ENCODE measurements around the gene ABCC8. TPM values are rescaled to one million over a fixed set of nuclear protein-coding genes. Genes with fewer than 3 reads are reported as not detected.

The ABCC8 gene
- total and polyA plus RNA-seq, 4 donors, result 5.5 to 33.2 (median 18.3) TPM

DNA sequence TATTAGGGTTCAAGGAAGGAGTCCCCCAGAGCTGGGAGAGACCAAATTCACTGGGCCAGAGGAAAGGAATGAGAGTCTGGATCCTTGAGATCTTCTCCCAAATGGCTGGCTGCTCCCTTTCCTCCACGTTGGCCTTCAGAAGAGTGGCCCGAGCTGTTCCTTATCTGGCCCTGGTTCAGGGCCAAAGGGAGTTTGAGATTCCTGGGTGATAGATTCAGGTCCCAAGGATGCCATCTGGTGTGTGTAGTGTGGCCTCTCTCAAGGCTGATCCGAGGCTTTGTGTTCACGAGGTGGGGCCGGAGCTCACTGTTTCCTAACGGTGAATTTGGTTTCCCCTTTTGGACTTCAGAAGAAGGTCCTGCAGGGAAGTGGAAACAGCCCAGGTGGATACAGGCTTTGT is 17.4 kb upstream of the ABCC8 start:
- H3K27ac ChIP-seq (ENCODE audit: low read depth, low read length), result no peak overlapping the region
- no peaks in the 10 kb centered on the region for H3K36me3 ChIP-seq (ENCODE audit: control insufficient read depth, insufficient read depth, low read length)
- H3K4me3 ChIP-seq (ENCODE audit: low read depth, low read length), result no peak overlapping the region
- H3K27me3 ChIP-seq (ENCODE audit: control insufficient read depth, insufficient read depth, low read length), result no peaks in the 10 kb centered on the region
- 93% methylated on average over 4 of the region's 6 CpGs for WGBS (ENCODE audit: insufficient coverage)
- no peak for DNase-seq (ENCODE audit: low read depth in 4 of 6, low spot score in 6 of 6)
- H3K9me3 ChIP-seq (ENCODE audit: control insufficient read depth, insufficient read depth, low read length), result no peaks in the 10 kb centered on the region
- peaks cover 2% of the 10 kb centered on the region for H3K4me1 ChIP-seq (ENCODE audit: control insufficient read depth, insufficient read depth, low read length)

DNA sequence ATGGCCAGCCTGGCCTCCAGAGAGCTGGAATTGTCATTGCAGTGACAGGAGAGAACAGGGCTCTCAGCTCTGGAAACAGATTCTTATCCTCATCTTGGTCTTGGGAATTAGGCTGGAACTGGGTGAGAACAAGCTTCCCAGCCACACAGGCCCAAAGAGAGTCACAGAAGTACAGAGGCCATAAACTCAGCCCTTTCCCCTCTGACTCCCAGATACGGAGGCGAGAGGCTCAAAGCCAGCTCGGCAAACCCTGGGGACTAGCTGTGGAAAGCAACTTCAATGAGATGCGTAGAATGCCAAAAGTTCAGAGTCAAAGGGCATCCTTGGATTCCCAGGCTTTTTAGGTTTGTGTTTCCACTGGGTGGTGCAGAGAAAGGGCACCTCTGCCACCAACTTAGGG is 14.3 kb upstream of the ABCC8 start:
- Histone ChIP-seq H3K4me3 (ENCODE audit: low read depth, low read length) (no peak overlapping the region), H3K27me3 (ENCODE audit: control insufficient read depth, insufficient read depth, low read length) (no peaks in the 10 kb centered on the region), H3K36me3 (ENCODE audit: control insufficient read depth, insufficient read depth, low read length) (no peaks in the 10 kb centered on the region), H3K9me3 (ENCODE audit: control insufficient read depth, insufficient read depth, low read length) (no peaks in the 10 kb centered on the region), H3K27ac (ENCODE audit: low read depth, low read length) (no peak overlapping the region), H3K4me1 (ENCODE audit: control insufficient read depth, insufficient read depth, low read length) (peaks cover 2% of the 10 kb centered on the region)
- no CpG with 5 or more reads among the region's 4 CpGs for WGBS (ENCODE audit: insufficient coverage)
- no peak for DNase-seq (ENCODE audit: low read depth in 4 of 6, low spot score in 6 of 6)

DNA sequence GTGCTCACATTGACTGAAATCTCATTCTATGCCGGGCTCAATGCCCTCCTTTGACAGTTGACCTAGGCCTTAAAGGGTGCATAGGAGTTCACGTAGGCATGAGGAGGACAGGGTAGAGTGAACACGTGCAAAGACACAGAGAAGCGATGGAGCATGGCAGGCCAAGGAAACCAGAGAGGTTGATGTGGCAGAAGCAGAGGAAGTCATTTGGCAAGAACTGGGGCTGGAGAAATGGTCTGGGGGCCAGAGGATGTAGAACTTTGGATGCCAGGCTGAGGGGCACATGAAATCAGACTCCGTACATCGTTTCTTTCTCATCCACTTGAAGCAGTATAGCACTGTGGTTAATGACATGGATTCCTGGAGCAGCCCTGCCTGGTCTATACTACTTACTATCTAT is 13.6 kb upstream of the ABCC8 start:
- DNase-seq (ENCODE audit: low read depth in 4 of 6, low spot score in 6 of 6), result no peak

DNA sequence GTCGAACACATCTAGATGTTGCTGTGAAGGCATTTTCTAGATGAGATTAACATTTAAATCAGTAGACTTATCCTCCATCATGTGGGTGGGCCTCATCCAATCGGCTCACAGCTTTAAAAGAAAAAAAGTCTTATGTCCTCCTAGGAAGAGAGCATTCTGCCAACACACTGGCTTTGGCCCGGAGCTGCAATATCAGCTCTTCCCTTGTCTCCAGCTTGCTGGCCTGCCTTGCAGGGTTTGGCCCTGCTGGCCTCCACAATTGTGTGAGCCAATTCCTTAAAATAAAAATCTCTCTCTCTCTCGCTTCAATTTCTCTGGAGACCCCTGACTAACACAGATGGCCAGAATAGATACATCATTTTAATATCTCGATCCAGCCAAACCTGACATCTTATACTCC is 13.1 kb upstream of the ABCC8 start:
- Histone ChIP-seq H3K36me3 (ENCODE audit: control insufficient read depth, insufficient read depth, low read length) (no peaks in the 10 kb centered on the region), H3K9me3 (ENCODE audit: control insufficient read depth, insufficient read depth, low read length) (no peaks in the 10 kb centered on the region), H3K27me3 (ENCODE audit: control insufficient read depth, insufficient read depth, low read length) (no peaks in the 10 kb centered on the region), H3K4me1 (ENCODE audit: control insufficient read depth, insufficient read depth, low read length) (no peaks in the 10 kb centered on the region), H3K4me3 (ENCODE audit: low read depth, low read length) (no peak overlapping the region), H3K27ac (ENCODE audit: low read depth, low read length) (no peak overlapping the region)
- WGBS (ENCODE audit: insufficient coverage), result 79% methylated on average over 3 of the region's 5 CpGs
- DNase-seq (ENCODE audit: low read depth in 4 of 6, low spot score in 6 of 6), result peak in 1 of 6 donors; percentile 44

More for the DNA sequence above, 13.6 kb upstream of the ABCC8 start:
- Histone ChIP-seq H3K9me3 (ENCODE audit: control insufficient read depth, insufficient read depth, low read length) (no peaks in the 10 kb centered on the region), H3K27ac (ENCODE audit: low read depth, low read length) (no peak overlapping the region), H3K36me3 (ENCODE audit: control insufficient read depth, insufficient read depth, low read length) (no peaks in the 10 kb centered on the region), H3K4me1 (ENCODE audit: control insufficient read depth, insufficient read depth, low read length) (peaks cover 2% of the 10 kb centered on the region), H3K27me3 (ENCODE audit: control insufficient read depth, insufficient read depth, low read length) (no peaks in the 10 kb centered on the region), H3K4me3 (ENCODE audit: low read depth, low read length) (no peak overlapping the region)
- WGBS (ENCODE audit: insufficient coverage), result 87% methylated on average over 4 of the region's 6 CpGs

DNA sequence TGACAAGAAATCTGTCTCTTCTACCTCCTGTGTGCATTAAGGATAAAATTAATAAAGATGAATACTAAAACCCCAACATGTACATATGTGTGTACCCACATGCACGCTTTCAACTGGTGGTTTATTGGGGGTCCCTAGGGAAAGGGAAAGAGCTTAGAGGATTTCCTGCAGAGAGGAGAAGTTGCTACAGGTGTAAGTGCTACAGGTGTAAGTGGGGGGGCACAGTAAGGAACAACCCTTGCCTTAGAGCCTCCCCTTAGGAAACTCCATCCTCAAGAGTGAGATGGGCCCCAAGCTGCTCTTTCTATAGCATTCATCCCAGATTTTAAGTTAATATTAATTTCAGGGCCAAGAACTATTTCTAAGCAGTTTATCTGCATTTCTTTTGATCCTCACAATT is 11.9 kb upstream of the ABCC8 start:
- Histone ChIP-seq H3K4me1 (ENCODE audit: control insufficient read depth, insufficient read depth, low read length) (no peaks in the 10 kb centered on the region), H3K27me3 (ENCODE audit: control insufficient read depth, insufficient read depth, low read length) (no peaks in the 10 kb centered on the region), H3K36me3 (ENCODE audit: control insufficient read depth, insufficient read depth, low read length) (no peaks in the 10 kb centered on the region), H3K27ac (ENCODE audit: low read depth, low read length) (no peak overlapping the region), H3K4me3 (ENCODE audit: low read depth, low read length) (no peak overlapping the region), H3K9me3 (ENCODE audit: control insufficient read depth, insufficient read depth, low read length) (no peaks in the 10 kb centered on the region)
- DNase-seq (ENCODE audit: low read depth in 4 of 6, low spot score in 6 of 6), result no peak
- no CpG with 5 or more reads among the region's 1 CpG for WGBS (ENCODE audit: insufficient coverage)

DNA sequence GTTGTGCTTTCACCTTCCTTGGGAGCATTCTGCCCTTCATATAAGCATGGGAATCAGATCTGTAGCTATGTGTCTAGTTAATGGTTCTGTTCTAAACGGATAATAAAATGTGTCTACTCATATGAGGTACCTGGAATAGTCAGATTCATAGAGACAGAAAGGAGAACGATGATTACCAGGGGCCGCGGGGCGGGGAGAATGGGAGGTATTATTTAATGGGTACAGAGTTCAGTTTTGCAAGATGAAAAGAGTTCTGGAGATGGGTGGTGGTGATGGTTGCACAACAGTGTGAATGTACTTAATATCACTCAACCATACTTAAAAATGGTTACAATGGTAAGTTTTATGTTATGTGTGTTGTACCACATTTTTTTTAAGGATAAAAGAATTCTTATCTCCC is 10.0 kb upstream of the ABCC8 start:
- H3K27me3 ChIP-seq (ENCODE audit: control insufficient read depth, insufficient read depth, low read length), result no peaks in the 10 kb centered on the region
- no peaks in the 10 kb centered on the region for H3K4me1 ChIP-seq (ENCODE audit: control insufficient read depth, insufficient read depth, low read length)
- no peaks in the 10 kb centered on the region for H3K36me3 ChIP-seq (ENCODE audit: control insufficient read depth, insufficient read depth, low read length)
- WGBS (ENCODE audit: insufficient coverage), result 81% methylated on average over 2 of the region's 5 CpGs
- H3K9me3 ChIP-seq (ENCODE audit: control insufficient read depth, insufficient read depth, low read length), result no peaks in the 10 kb centered on the region
- no peak overlapping the region for H3K4me3 ChIP-seq (ENCODE audit: low read depth, low read length)
- no peak overlapping the region for H3K27ac ChIP-seq (ENCODE audit: low read depth, low read length)
- DNase-seq (ENCODE audit: low read depth in 4 of 6, low spot score in 6 of 6), result no peak

DNA sequence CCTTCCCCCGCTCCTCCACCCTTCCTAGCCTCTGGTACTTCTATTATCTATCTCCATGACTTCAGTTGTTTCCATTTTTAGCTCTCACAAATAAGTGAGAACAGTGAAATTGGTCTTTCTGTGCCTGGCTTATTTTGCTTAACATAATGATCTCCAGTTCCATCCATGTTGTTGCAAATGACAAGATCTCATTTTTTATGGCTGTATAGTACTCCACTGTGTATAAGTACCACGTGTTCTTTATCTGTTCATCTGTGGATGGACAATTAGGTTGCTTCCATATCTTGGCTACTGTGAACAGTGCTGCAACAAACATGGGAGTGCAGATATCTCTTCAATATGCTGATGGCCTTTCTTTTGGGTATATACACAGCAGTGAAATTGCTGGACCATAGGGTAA is 6.9 kb upstream of the ABCC8 start:
- 79% methylated on average over 2 of the region's 2 CpGs for WGBS (ENCODE audit: insufficient coverage)
- no peaks in the 10 kb centered on the region for H3K9me3 ChIP-seq (ENCODE audit: control insufficient read depth, insufficient read depth, low read length)
- no peaks in the 10 kb centered on the region for H3K36me3 ChIP-seq (ENCODE audit: control insufficient read depth, insufficient read depth, low read length)
- no peaks in the 10 kb centered on the region for H3K27me3 ChIP-seq (ENCODE audit: control insufficient read depth, insufficient read depth, low read length)
- H3K4me1 ChIP-seq (ENCODE audit: control insufficient read depth, insufficient read depth, low read length), result peaks cover 8% of the 10 kb centered on the region
- no peak overlapping the region for H3K4me3 ChIP-seq (ENCODE audit: low read depth, low read length)
- no peak for DNase-seq (ENCODE audit: low read depth in 4 of 6, low spot score in 6 of 6)
- no peak overlapping the region for H3K27ac ChIP-seq (ENCODE audit: low read depth, low read length)

DNA sequence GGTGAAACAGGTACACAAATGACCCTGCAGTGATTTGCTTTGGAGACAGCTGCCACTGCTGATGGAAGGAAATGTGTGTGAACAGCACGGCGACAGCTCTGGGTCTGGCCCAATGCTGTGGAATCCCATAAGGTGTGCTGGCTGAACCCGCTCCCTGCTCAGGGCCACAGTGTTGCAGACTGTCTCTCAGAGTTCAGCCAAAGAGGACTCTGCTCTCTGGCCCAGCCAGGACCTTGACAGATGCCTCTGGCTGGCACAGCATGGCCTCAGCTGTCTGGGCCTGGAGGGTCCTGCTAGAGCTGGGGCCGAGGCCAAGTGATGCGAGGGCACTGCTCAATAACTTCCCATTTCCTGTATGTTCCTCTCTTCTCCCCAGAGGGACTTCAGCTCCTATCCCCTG is 5.3 kb upstream of the ABCC8 start:
- Histone ChIP-seq H3K36me3 (ENCODE audit: control insufficient read depth, insufficient read depth, low read length) (no peaks in the 10 kb centered on the region), H3K4me3 (ENCODE audit: low read depth, low read length) (no peak overlapping the region), H3K27me3 (ENCODE audit: control insufficient read depth, insufficient read depth, low read length) (peaks cover 5% of the 10 kb centered on the region), H3K27ac (ENCODE audit: low read depth, low read length) (no peak overlapping the region), H3K9me3 (ENCODE audit: control insufficient read depth, insufficient read depth, low read length) (no peaks in the 10 kb centered on the region), H3K4me1 (ENCODE audit: control insufficient read depth, insufficient read depth, low read length) (peaks cover 11% of the 10 kb centered on the region)
- DNase-seq (ENCODE audit: low read depth in 4 of 6, low spot score in 6 of 6), result no peak
- 80% methylated on average over 5 of the region's 5 CpGs for WGBS (ENCODE audit: insufficient coverage)

DNA sequence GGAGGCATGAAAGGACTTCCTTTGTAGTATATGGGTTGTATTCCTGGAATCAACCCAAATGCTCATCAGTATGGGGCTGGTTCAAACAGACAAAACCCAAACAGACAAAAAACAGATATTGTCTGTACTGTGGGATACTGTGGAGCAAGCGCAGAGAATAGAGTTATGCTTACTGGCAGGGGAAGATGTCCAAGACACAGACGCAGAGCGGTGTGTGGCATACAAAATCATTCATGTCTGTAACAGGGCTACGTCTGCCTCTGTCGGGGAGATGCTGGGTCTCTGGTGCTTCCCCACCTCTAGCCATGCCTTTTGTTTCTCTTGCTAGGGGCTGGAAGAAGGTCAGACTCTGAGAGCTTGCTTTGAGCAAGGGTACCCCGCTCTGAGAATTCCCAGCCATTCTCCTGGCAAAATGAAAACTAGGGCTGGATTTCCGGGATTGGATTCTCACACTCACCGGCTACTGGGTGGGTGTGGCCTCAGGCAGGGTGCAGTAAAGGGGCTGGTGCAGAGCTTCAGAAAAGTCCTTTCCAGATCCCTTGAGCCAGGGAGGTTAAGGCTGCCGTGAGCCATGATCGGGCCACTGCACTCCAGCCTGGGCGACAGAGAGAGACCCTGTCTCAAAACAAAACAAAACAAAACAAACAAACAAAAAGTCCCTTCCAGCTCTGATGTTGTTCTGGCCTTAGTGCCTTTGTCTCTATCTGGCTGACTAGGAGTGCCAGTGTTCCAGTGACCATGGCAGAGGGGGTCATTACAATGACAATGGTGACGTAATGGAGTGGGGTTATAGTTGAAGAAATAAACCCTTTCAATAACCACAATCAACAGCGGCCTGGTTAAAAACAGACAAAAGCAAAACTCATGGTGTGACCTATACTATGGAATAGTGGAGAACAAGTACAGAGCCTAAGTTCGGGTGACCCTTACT is 2.9 kb upstream of the ABCC8 start:
- Histone ChIP-seq H3K4me1 (ENCODE audit: control insufficient read depth, insufficient read depth, low read length) (peaks cover 20% of the 10 kb centered on the region), H3K27ac (ENCODE audit: low read depth, low read length) (no peak overlapping the region), H3K4me3 (ENCODE audit: low read depth, low read length) (peak overlapping the region; percentile 33), H3K27me3 (ENCODE audit: control insufficient read depth, insufficient read depth, low read length) (peaks cover 23% of the 10 kb centered on the region), H3K36me3 (ENCODE audit: control insufficient read depth, insufficient read depth, low read length) (no peaks in the 10 kb centered on the region), H3K9me3 (ENCODE audit: control insufficient read depth, insufficient read depth, low read length) (no peaks in the 10 kb centered on the region)
- peak; percentile 59 to 95 (median 71) for DNase-seq (ENCODE audit: low read depth in 4 of 6, low spot score in 6 of 6)
- 13% methylated on average over 10 of the region's 14 CpGs for WGBS (ENCODE audit: insufficient coverage)

DNA sequence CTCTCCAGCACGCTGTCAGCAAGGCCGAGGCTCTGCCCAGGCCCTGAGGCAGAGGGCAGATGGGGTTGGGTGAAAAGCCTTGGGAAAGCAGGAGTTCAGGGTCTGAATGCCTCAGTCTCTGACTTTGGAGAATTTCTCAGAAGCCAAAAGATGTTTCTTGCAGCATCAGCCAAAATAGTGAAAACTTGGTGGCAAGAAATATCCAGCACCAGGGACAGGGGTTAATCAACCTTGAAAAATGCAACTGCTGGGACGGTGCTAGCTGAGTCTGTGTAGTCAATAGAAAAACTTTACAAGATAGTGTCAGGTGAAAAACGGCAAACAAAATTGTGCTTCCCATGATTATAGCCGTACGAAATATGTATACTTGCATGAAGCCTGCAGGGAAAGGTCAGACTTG is 1.4 kb upstream of the ABCC8 start:
- DNase-seq (ENCODE audit: low read depth in 4 of 6, low spot score in 6 of 6), result no peak
- Histone ChIP-seq H3K27ac (ENCODE audit: low read depth, low read length) (no peak overlapping the region), H3K4me1 (ENCODE audit: control insufficient read depth, insufficient read depth, low read length) (peaks cover 20% of the 10 kb centered on the region), H3K27me3 (ENCODE audit: control insufficient read depth, insufficient read depth, low read length) (peaks cover 26% of the 10 kb centered on the region), H3K4me3 (ENCODE audit: low read depth, low read length) (no peak overlapping the region), H3K36me3 (ENCODE audit: control insufficient read depth, insufficient read depth, low read length) (no peaks in the 10 kb centered on the region), H3K9me3 (ENCODE audit: control insufficient read depth, insufficient read depth, low read length) (no peaks in the 10 kb centered on the region)
- WGBS (ENCODE audit: insufficient coverage), result 70% methylated on average over 6 of the region's 6 CpGs

Data from spinal cord (tissue), 10 donors.